GM19397 (cell line): Measurements from ENCODE around the gene PRELP.
"Not testable (repeated sequence)": the region's sequence is repeated elsewhere in the genome, so short reads cannot be mapped to it uniquely, and the experiment has no call there.

Experiments
- ATAC-seq: cut with Tn5 transposase; IDR thresholded peaks from one replicate; pipeline ENCODE4 v1.9.1; 2021; ENCODE audit warnings: mild to moderate bottlenecking, moderate library complexity; ENCODE audit not compliant: unreplicated experiment

Gene PRELP

DNA sequence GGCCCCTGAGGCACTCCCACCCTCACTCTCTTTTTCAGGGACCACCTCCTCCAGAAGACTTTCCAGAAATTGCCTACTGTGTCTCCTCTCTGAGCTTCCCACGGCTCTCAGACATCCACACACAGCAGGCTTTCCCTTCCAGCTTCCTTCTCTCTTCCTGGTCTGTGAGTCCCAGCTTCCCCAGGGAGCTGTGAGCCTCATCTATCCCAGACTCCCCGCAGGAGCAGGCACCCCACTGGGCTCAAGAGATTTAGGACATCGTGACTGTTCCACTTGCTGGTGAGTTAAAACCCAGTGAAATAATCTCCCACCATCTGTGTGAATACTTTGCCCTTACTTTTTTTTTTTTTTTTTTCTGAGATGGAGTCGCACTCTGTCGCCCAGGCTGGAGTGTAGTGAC lies 22.0 kb upstream of the PRELP start:
- ATAC-seq, result no peak

DNA sequence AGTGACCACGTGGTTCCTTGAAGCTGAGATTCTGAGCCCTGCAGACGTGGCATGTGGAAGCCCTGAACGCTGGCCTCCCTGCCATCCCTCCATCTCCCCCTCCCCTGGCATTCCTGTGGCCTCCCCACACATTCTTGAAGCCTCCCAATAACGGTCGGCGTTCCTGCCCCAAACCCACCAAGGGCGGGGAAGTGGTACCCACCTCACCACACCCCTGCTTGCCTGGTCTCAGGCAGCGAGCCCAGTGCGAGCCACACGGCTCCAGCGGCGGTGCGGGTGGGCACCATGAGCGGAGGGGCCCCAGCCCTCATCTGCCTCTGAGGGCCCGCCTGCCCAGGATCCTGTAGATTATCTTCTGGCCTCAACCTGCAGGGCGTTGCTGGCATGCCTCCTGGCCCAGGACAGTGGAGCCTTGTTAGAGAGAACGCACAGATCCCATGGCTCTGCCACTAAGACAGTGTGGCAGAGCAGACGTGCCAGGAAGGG lies 20.6 kb upstream of the PRELP start:
- ATAC-seq, result no peak

DNA sequence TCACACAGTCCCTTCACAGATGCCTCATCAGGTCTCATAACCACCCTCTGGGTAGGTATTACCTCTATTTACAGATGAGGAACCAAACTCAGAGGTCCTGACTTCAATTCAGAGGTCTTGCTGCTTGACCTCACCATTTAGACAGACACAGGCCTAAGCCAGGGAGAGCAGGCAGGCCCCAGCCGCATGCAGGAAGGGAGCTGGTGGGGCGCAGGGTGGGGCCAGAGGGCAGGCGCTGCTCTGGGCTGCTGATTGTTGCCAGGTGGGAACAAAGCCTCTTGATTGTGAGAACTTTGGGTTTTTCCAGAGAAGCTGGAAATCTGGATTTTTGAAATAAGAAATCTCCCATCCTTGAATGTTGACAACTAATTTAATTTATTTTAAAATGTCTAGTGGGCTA lies 19.9 kb upstream of the PRELP start:
- no peak for ATAC-seq

DNA sequence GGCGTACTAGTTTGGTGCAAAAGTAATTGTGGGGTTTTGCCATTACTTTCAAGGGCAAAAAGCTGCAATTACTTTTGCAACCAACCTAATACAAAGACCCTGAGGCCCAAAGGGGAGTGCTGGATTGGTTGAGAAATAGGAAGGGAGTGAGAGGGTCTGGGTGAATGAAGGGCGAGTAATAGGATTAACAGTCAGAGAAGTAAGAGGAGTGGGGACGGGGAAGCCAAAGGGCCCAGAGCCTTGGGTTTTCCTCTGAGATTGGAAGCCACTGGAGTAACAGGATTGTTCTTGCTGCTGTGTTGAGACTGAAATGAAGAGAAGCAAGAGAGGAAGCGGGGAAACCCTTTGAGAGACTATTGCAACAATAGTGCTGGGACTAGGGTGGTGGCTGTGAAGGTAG lies 19.0 kb upstream of the PRELP start:
- no peak for ATAC-seq

DNA sequence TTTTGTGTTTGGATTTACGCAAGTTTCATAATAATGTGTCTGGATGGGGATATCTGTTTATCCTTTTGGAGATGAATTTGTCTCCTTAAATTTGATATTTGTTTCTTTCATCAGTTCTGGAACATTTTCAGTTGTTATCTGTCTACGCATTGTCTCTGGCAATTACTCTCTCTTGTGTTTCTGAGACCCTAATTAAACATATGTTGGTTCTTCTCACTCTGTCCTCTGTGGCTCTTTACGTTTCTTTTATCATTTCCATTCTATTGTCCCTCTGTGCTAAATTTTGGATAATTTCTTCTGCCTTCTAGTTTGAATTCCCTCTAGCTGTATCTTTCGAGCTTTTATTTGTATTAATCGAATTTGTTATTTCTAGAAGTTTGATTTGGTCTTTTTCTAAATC lies 17.5 kb upstream of the PRELP start:
- no peak for ATAC-seq

DNA sequence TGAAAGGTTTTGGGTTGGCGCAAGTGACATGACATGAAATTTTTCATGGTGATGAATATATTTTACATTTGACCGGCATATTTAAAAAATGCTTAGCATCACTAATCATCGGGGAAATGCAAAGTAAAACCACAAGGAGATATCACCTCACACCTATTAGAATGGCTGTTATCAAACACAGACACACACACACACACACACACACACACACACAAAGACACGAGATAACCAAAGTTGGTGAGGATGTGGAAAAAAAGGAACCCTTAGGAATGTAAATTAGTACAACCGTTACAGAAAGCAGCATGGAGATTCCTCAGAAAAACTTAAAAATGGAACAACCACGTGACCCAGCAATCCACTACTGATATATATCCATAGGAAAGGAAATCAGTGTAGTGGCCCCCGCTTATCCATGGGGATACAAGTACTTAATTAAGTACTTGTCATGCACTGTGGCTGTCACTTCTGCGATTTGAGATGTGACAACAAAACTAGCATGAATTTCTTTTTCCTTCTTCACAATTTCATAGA lies 15.9 kb upstream of the PRELP start:
- no peak for ATAC-seq

DNA sequence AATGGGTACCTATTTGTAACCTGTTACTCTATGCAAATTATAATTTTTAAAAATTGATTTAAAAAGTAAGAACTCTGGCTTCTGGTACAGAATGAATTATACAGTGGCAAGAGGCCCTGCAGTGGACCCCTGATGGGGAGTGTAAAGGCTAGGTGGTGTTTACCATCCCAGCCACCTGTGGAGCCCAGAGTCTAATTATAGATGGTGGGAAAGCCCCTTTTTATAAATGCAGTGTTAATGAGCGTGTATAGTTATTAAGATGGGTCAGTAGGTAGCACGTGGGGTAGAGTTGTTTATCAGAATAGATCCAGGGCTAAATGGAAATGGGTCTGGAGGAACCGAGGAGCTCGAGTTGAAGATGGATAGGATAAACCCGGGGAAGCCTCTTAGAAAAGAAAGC lies 13.9 kb upstream of the PRELP start:
- no peak for ATAC-seq

DNA sequence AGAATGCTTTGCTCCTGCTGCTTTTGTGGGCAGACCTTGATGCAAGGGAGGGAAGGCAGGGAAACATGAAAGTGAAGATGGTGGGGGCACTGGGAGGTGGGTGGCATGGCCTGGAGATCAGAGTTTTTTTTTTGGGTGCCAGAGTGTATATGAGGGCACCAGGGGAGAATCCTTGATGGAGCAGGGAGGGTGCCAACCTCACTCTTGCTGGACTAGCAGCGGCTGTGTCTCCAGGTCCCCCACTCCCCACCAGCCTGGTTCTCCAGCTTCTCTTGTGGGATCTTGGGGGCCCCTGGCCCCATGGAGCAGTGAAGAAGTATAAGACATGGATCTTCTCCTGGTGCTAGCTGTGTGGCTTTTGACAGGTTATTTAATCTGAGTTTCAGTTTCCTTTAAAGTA lies 13.5 kb upstream of the PRELP start:
- ATAC-seq, result no peak

DNA sequence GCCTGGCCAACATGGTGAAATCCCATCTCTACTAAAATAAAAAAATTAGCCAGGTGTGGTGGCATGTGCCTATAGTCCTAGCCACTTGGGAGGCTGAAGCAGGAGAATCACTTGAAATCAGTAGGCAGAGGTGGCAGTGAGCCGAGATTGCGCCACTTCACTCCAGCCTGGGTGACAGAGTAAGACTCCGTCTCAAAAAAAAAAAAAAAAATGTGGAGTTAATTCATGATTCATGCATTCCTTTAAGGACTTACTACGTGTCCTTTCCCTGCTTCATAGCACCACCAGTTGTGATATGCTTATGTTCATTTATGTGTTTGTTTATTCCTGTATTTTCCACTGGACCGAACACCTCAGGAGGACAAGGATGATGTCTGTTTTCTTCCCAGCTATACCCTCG lies 12.7 kb upstream of the PRELP start:
- ATAC-seq, result no peak

DNA sequence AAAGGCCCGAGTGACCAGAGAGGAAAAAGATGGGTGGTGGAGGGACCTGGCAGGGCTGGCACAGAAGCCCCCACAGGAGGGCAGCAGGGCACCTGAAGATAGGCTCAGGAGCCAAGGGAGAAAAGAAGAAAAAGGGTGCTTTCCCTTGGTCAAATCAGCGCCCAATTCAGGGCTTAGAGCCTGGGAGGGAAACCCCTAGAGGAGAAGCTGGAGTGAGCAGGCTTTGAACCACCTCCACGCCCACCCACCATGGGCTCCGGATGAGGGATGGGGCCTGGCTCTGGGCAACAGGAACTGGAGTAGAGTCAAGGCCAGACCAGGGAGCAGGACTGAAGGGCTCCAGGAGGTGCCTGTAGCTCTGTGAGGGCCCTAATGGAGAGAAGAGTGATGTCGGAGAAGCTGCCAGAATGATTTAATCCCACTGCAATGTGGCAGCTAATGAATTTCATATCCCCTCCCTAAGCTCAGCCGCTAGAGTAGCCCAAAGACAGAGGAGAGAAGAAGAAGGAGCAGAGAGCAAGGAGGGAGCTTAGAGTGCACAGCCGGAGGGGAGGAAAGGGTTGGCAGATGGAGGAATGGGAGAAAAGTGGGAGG lies 12.0 kb upstream of the PRELP start:
- no peak for ATAC-seq

DNA sequence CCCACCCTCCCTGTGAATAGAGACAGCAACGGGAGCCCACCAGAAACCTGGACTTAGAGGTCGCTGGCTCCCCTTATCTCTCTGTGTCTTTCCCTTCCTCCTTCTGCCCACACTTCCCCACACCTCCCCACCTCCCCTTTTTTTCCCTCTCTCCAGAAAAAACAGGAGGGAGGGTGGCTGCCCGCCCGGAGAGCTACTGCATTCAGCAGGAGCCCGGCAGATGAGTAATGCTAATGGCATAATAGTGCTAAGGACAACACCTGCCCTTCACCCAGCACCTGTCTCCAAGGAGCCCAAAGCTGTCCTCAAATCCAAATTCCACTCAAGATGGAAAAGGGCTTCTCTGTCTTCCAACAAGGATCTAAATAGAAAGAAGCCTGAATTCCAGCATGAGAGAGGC lies 11.4 kb upstream of the PRELP start:
- no peak for ATAC-seq

DNA sequence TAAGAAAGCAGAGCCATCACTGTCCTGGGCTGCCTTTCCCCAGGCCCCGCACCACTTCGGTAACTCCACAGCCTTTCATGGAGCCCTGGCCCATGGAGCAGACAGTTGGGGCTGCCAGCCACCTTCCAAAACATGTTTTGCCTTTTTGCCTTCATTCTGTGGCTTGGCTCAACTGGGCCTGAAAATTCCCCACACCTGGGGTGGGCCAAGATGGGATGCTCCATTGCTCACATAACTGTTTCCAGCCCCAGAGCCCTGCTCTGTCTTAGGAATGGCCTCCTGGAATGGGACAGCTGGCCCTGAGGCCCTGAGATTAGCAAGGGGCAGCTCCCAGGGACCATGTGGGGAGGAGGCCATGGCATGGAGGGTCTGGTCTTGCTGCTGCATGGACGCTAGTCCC lies 10.9 kb upstream of the PRELP start:
- ATAC-seq, result no peak

DNA sequence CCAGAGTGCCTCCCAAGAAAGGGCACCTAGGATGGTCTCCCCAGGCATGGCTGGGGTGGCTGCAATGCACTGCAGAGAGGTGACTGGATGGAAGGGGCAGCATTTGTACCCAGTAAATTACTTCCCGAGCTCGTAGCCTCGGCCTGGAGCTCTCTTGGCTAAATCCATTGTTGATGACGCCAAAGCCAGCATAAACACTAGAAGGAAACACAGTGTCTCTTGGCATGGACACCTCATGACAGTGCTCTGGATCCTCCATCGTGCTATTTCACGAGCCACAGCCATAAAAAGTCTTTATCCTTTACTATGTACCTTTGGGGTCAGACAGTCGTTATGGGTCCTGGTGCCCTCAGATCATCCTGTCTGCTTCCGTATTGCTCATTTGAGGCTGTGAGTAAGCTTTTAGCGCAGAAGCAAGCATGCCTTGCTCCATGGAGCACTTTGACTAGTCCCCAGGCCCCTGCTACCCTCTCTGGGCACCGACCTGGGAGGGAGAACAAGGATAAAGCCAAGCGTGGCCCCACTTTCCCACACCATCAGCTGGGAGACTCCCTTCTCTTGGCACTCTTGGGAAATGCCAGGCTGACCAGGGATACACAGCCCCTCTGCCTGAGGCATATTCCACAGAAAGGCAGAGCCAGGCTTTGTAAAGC lies 10.3 kb upstream of the PRELP start:
- no peak for ATAC-seq

DNA sequence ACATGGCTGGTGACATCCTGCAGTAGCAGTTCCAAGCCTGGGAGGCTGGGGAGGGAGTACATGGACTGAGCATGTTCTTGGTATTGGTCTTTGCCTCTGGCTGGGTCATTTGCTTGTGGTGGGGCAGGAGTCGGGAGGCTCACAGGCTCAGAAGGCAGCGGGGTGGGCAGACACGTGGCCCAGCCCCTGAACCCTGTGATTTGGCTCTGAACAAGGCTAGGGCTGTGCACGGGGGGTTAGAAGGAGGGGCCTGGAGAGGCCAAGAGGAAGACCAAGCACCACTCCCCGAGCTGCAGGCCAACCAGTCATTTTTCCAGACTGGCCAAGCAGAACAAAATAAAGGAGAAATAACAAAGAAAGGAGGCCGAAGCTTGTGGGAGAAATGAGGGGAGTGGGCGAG lies 9.7 kb upstream of the PRELP start:
- no peak for ATAC-seq

DNA sequence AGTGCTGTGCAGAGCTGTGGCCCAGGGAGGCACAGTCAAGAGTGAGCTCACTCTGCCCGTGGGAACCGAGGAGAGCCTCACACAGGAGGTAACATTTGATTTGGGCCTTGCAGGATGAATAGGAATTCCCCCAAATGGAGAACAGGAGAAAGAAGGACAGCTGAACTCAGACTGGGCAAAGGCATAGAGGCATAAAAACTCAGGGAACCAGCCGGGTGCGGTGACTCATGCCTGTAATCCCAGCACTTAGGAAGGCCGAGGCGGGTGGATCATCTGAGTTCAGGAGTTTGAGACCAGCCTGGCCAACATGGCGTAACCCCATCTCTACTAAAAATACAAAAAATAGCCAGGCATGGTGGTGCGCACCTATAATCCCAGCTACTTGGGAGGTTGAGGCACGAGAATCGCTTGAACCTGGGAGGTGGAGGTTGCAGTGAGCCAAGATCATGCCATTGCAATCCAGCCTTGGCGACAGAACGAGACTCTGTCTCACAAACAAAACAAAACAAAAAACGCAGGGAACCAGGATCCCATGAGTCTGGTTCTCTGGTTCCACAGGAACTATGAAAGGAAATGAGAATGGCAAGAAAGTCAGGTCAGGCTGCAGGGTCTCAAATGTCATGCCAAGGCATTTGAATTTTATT lies 8.6 kb upstream of the PRELP start:
- ATAC-seq, result not testable (repeated sequence)

DNA sequence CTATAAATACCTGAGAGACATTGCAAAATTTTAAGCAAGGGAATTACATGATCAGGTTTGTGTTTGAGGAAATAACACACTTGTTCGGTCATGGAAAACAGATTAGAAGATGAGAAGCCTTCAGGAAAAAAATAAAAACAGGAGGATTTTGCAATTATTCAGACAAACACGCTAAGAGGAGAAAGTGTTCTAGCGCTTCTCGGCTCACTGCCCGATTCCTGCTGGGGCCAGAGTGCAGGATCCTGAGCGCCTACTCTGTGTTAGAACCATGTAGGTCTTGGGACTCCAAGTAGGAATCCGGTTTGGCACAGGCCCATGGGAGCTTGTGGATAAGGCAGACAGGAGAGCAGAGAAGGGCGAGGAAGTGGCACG lies 8.1 kb upstream of the PRELP start:
- ATAC-seq, result no peak

DNA sequence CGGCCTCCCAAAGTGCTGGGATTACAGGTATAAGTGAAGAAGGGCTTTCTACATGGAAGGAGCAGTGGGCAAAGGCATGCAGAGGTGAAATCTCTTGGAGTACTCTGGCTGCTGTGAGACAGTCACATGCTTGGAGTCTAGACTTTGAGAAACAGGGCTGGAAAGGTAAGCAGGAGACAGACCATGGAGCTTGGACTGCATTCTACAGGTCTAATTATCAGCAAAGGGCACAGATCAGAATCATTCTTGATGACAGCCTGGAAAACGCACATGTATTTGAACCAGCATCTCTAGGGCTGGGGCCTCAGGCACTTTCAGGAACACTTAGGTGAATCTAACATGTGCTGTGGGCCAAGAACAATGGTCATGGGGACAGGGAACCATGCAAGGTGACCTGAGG lies 7.3 kb upstream of the PRELP start:
- no peak for ATAC-seq

DNA sequence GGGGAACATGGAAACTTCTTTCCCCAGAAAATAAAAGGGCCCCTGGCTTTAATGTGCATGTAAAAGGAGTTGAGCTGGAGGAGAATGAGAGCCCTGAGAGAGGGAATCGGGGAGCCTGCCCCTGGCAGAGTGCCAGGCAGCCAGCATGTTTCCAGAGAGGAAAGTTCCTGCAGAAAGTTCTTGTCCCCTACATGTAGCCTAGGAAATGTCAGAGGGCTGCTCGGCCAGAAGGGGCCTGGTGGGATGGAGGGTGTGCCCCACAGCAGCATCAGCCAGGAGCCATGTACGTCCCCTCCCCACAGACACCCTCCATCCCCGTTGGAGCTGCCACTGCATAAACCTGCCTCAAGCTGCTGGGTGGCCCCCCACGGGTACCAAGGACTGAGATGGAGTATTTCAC lies 5.4 kb upstream of the PRELP start:
- no peak for ATAC-seq

DNA sequence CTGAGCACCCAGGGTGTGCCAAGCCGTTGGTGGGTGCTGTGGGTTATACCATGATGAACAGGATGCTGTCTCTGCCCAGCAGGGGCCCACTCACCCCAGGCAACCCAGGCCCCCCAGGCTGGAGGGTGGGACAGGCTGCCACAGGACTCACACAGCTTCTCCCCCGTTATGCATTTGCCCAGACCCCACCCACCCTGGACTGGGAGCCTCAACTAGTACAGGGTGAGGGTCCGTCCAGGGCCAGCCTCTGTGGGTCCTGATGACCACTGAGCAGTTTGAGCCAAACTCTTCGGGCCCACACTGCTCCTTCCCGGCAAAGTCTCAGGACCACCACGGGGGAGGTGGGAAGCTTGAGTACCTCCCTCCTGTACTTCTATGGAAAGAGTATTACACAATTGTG lies 3.8 kb upstream of the PRELP start:
- no peak for ATAC-seq

DNA sequence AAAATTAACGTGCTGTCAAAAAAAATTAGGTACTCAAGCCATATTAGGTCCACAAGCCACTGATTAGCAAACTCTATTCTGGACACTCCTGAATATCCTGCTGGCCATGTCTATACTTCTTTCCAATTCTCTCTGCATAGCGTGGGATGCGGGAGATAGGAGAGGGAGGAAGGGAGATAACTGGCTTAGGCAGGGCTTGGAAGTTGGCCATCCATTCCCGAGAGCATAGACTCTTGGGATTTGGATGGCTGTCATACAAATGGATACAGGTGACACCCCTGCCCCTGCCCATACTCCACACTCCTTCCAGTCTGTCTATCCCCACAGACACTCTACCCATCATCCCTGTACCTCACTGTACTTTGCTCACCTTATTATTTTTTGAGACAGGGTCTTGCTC lies 2.3 kb upstream of the PRELP start:
- ATAC-seq, result no peak

DNA sequence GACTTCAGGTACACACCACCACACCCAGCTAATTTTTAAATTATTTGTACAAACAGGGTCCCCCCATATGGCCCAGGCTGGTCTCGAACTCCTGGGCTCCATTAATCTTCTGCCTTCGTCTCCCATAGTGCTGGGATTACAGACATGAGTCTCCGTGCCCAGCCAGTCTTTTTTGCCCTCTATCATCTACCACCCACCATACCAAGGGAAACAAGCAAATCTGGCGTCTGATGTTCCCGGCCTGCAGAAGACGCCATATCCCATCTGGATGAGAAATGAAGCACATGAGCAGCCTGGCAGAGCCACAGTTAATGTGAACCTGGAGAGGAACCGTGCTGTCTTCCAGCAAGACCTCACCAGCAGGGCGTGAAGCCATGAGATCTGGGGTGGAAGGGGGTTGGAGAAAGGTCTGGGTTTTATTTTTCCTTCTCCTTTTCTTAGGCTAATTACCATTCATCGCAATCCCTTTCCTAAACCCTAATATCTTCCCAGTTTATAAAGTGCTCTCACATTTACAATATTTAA lies 1.8 kb upstream of the PRELP start:
- ATAC-seq, result no peak

DNA sequence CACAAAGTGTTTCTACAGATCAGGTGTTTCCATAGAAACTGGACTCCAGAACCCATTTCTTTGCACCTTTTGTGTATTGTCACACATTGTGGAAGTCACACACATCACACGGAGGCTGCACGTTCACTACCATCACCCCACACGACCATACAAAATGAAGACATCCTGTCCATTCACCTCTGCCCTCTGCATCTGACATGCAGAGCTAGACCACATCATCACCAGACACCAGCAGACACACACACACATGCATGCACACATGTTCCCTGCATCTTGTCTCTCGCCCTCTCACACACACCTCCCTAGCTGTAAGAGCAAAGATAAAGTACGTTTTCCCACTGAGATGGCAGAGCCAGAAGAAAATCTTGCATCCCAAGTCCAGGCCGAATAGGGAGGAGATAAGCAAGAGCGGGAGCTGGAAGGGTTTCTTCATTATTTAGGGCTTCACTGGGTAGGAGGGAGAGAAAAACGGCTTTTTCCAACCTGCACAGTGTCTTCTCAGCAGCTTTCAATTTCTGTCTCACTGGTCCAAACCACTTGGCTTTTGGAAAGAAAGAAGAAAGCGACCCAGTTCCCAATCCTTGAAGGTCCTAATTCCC lies 709 bp downstream of the PRELP start:
- ATAC-seq, result no peak
